ENCODE data around the gene MTNR1B.

Gene MTNR1B

DNA sequence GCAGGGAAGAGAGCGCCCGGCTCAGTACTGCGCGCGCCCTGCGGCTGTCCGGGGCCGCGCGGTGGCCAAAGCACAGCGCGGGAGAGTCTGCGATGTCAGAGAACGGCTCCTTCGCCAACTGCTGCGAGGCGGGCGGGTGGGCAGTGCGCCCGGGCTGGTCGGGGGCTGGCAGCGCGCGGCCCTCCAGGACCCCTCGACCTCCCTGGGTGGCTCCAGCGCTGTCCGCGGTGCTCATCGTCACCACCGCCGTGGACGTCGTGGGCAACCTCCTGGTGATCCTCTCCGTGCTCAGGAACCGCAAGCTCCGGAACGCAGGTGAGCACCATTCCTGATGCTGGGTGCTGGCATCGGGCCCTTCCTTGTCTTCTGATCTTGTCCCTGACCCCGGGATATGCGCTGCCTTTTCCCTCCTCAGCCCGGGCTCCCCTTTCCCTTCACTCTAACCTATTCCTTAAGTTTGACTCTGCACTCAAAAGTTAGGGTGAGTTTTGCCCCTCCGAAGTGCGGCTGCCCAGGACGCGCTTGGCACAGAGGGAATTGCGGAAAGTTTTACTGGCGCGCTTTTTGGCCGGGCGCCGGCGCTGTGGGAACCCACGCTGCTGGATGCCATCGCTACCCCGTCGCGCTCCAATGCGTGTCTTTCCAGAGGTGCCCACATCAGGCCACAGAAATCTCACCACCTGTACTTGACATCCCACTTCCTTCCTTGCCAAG is at the start of gene MTNR1B:
Gene MTNR1B, plus strand, starts transcription at position 18 of the 714 bp plus-strand sequence. Its CDS starts 75 bp downstream, at position 93.
- FAIRE-seq = no peak

DNA sequence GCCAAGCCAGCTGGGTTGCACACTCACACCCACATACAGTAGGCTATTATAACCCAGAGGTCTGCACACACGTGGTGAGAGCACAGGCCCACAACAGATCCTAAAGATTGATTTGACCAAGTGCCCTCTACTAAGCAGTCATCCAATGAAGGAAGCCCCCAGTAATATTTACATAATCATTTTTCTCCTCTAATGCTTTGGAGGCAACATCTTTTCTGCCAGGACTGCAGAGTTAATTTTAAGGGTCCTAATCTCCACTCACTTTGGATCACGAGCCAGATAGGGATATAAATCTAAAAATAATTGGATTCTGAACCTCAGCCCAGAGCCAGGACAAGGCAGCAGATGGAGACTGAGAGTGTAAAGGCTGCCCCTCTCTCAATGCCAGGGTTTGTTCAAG is 49.1 kb upstream of the MTNR1B start:
- no peak for FAIRE-seq

DNA sequence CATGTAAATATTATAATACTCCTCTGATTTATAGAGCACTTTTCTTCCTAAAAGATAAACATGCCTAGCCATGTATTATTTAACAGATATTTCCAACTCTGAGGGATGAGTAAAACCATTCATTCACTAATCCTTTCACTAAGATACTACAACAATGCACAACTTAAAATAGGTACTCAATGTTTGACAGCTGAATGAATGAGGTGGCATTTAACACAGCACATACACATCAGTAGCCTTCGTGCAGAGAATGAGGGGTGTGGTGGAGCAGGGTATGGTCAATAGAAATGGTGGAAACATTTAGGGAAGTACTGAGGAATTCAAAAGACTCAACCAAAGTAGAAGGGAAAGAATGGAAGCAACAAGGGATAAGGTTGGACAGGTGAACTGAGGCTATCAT is 46.7 kb upstream of the MTNR1B start:
- FAIRE-seq = no peak

DNA sequence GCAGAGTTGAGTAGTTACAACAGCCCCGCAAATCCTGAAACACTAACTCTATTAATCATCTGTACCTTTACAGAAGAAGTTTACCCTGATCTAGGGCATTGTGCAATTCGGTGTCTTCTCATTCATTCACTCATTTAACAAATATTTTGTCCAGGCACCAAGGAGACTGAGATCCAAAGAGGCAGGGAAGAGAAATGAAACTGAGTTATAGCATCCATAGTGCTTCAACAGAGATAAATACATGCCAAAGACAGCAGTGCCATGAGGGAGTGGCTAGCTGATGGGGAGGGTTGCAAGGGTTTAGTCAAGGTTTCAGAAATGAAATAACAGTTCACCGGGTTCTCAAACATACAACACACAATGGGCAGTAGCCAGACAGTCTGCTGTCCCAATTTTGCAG is 40.2 kb upstream of the MTNR1B start:
- no peak for FAIRE-seq

DNA sequence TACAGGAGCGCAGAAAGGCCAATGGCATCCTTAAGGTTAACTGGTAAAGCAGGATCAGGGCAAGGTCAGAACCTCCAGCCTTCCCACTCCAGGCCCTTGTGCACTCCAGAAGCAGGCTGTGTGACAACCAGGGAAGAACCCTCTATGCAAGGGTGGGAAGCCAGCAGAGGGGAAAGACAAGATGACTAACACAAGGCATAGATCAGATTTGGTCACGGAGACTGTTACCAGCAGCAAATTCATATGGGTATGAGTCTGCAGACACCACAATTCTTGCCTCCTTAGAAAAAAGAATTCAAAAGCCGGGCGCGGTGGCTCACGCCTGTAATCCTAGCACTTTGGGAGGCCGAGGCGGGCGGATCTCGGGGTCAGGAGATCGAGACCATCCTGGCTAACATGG is 39.8 kb upstream of the MTNR1B start:
- no peak for FAIRE-seq

DNA sequence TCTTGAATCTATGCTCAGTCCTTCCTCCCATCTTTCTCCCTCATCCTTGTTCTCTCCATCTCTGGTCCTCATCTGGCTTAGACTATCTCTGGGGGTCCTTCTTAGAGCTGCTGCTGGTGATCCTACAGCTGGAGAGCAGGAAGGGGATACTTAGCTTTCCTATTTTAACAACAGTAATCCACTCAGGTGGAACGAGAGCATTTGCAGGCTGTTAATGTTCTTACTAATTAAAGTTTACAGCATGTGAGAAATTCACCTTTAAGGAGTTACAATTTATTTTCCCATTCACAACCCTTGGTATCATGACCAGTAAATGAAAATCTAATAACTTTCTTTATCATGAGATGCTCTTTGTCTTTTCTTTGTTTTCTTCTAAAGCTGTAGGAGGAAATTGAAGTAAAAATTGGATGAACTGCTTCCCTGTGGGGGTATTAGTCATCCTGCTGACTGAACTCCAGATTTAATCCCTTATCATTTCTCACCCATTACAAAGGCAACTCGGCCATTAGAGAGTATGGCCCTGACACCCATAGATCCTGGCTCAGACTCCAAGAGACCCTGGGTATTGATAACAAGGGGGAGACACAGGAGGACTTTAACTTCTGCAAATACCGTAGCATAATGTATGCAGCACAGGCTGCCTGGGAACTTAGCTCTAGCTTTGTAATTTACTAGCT is 37.6 kb upstream of the MTNR1B start:
- no peak for FAIRE-seq

DNA sequence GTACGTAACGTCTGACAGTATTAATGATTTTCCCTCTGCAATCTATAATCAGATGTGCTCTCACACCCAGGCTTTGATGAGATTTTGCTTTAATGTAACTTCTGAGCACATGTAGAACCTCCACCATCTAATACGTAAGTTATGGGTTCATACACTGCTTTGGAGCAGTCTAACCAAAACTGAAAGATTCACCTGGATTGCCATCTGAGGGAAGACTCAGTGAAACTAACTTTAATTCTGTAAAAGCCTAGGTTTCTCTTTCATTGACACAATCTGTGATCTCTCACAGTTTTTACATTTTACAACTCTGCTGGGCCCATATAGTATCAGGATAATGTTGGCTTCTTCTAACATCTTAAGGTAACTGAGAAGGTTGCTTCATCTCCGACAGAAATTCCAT is 30.1 kb upstream of the MTNR1B start:
- FAIRE-seq = no peak

DNA sequence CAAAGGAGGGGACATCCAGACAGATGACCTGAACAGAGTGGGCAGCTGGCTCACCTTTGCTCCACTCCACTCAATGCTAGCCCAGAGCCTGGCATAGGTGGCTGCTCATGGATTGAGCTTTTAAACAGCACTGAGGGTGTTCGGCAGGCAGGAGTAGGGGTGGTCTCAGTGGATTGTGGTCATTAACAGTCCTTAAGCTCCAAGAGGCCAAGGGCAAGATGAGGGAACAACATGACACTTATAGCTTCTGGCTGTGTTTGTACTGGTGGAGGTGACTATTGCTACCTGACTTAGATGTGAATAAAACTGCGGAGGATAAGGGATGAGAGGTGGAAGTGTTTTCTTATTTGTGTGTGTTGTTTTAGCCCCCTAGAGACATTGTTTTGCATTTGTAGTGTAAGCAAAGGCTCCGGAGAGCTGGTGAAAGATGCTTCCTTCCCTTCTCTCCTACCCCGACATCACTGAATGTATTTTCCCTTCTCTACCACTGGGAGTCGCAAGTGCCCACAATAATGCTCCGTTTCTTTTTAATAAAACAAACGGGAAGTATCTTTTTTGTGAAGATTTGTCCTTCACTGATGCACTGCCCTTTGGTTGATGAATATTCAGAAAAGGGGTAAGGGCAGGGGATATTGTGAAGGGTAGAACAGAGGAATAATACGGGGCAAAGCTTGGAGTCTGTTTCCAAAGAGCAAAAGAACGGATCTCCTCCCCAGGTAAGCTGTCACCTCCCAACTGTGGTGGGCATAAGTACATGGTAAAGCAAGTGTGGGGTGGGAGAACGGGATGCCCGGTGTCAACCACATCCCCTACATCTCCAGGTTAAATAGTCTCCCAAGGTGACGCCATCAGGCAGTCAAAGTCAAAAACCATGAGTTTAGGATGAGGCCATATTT is 27.5 kb upstream of the MTNR1B start:
- no peak for FAIRE-seq

DNA sequence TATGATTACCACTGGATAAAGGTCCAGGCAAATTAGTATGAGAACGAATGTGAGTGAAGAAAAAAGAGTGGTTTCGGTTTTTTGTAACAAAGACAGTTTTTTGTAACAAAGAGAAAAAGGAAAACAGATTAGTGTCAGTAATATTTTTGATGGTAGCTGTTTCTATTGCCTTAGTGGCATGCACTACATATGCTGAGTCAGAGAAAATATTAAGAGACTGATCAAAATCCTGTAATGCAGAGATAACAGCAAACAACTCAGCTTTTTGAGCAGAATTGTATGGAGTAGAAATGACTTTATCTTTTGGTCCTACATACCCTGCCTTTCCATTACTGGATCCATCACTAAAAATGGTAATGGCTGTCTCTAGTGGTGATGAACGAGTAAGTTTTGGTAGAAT is 22.7 kb upstream of the MTNR1B start:
- no peak for FAIRE-seq

DNA sequence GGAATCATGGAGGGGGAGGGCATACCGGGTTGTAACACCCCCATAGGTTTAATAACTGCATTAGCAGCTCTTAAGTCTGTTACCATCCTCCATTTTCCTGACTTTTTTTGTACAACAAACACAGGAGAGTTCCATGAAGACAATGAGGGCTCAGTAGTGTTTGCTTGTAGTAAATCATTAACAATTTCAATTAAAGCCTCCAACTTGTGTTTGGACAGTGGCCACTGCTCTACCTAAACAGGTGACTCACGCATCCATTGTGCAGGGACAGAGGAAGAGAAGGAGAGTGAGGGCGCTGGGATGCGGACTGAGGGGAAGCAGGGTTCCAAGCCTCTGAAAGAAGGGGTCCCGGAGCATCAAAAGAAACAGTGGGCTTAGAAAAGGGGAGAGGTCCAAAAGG is 21.3 kb upstream of the MTNR1B start:
- no peak for FAIRE-seq

DNA sequence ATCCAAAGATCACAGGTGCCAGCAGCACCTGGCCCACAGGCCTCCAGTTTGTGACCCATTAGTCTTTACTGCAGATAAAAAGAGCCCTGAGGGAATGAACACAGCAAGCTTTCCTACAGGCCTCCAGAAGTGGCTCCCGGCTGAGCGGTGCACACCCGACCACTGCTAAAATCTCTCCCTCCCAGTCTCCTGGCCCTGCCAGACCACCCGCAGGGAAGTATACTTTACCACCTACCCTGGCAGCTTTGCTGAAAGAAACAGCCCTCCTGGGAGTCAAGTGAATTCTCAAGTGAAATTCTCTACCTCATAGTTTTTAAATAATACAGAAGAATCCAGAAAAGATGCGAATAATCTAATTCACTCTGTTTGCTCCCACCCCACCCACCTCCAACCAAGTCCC is 15.4 kb upstream of the MTNR1B start:
- no peak for FAIRE-seq

DNA sequence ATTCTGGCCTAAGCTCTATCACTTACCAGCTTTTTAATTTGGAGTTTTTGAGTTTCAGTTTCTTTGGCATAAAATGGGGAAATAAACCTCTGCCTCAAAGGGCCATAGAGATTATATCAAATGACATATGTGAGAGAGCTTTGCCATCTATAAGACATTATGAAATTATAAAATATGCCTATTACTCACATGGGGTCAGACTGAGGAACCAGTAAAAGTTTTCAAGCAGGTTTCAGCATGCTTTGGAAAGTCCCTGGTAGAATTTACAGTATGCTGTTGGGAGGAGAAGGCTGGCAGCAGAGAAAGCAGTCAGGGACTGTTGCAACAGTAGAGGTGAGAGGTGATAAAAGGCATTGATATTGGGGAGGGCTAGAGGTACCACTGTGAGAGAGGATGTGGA is 13.6 kb upstream of the MTNR1B start:
- FAIRE-seq = no peak

DNA sequence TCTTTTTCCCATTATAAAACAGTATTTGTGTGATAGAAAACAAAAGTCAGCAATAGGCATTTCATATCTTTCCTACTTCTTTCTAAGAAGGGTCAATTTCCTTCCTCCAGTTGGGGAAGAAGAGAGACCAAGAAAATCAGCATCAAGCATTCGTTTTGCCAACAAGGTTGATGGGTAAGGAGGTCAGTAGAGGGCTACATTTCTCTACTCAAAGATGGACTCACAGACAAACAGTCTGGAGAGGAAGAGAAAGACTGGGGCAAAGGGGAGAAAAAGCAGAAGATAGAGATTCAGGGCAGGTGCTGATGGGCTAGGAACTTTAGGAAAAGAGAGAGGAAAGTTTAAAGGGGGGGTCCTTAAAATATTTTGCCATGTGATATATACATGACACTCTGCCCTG is 8.6 kb upstream of the MTNR1B start:
- no peak for FAIRE-seq

DNA sequence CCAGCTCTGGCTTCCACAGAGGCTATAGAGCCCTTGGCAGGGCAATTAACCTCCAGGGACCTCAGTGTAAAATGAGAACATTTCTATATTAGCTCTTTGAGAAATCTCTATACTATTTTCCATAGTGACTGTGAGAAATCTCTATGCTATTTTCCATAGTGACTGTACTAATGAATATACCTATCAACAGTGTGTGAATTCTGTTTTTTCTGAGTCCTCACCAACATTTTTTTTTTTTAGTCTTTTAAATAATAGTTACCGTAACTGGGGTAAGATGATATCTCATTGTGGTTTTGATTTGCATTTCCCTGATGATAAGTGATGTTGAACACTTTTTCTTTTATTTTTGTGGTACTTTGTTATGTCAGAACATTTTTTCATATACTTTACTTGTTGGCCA is 7.0 kb upstream of the MTNR1B start:
- no peak for FAIRE-seq

DNA sequence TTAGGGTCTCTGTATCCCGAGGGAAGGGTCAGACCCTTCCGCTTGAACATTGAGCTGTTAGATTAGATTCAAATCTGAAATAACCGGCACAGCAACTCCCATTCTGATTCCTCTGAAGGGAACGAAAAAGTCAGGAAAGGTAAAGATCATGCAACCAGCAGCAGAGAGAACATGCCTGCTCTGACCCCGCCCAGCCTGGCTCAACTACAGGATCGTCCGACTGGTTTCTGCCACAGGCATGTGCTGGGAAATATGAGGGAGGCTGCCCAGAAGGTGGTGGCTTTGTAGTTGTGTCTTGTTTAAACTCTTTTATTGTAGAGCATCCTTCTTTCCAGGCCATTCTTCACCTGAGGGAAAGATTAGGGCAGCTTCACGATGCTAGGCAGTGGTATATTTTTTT is 5.0 kb upstream of the MTNR1B start:
- no peak for FAIRE-seq

DNA sequence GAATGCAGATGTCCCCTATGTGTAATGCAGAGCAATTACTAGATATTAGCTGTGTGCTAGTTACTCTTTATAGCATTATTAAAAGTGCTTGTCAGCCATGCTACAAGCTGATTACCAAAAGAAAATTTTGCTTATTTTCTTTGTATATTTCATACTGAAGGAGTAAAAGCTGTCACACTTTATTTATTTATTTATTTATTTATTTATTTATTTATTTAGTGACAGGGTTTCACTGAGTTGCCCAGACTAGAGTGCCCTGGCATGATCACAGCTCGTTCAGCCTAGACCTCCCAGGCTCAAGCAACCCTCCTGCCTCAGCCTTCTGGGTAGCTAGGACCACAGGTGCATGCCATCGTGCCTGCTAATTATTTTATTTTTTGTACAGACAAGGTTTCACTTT is 4.3 kb upstream of the MTNR1B start:
- FAIRE-seq = no peak

DNA sequence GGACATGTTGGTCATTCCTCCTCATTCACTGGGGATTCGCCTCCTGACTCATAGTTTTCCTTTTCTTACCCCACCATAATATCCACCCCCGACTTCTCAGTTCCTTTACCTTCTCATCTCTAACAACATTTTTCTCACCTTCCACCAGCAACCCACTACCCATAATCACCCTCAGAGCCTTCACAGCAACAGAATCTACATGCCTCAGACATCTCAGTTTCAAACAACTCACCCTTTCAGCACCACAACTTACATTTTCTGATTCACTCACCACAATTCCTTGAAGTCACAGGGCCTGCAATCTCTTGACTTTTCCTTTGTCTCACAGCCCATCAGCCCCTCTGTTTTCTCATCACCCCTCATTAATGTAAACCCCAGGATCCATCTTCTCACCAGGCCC is 2.3 kb upstream of the MTNR1B start:
- FAIRE-seq = no peak

DNA sequence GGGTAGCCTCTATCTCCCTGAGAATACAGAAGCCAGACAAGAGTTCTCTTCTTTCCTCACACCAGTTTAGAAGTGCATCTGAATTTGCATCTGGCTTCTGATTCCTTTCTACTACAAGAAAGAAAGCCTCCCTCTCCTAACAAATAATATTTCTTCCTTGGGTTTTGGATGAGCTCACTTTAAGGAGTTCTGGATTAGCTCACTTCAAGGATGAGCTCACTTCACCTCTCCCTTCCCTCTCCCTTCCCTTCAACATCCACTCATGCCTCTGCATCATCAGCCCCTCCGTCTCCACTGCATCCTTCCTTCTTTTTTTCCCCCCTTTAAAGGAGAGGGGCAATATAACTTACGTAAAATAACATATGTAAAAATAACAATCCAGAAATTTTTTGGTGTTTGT is 1.6 kb upstream of the MTNR1B start:
- FAIRE-seq = no peak

DNA sequence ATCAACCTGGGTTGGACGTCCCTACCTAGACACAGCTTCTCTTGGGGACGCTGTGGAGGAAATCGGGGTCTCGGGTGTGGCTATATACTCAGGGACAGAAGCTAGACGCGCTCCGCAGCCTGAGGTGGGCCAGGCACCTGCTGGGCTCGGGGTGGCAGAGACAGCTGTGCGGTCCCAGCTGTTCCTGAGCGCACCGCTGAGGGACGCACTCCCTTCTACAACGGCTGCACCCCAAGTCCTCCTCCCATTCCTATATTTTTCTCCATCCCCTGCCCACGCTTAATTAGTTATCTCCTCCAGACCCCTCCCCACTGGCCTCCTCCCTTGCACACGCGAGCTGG is 188 bp upstream of the MTNR1B start:
- FAIRE-seq = no peak

DNA sequence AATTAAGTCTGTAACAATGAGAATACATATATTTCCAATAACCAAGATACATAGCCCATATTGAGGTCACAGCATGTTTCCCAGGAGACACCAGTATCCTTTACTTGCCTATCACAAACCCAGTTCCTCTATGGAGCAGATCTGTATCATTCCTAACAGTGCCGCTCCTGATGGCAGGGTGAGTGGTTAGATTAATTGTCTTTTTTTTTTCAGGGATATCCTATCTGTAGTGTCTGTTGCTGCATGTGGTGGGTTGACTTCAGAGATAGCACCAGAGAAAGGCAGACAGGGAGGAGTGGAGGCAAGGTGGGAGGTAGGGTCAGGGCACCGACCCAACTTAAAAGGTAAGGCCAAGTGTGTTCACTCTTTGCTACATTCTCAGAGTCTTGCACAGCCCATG is 2.8 kb downstream of the MTNR1B start:
- no peak for FAIRE-seq

DNA sequence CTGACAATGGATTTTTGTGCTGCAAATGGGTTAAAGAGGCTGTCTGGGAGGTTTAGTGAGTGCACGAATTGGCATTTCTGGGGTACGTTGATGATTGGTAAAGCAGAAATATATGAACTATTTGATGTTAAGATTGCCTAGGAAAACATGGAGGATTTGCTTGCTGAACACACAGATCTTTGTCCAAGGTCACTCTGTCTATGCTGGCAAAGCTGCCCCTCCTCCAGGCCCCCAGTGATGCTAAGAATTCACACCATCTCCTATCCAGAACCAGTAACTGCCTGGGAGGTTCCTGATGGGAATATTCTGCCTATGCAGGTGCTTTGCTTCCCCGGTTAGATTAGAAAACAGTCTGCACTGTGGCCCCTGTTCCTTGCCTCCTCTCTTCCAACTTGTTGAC is 5.8 kb downstream of the MTNR1B start:
- no peak for FAIRE-seq

DNA sequence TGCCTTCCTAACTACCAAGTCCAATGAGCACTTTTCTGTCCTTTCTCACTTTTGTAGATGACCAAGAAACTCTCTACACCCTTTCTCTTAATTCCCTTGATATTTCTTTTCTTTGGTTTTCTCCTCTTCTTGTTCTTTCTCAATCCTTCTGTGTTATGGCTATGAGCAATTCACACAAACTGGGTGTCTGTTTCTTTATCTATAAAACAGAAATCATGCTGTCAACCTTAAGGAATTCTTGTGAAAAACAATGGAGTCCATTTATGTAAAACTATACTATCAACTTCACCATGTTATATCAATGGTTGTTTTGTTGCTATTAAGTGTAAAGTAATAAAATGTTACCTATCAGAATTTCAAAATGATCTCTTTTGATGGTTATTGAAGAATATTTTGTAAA is 7.2 kb downstream of the MTNR1B start:
- no peak for FAIRE-seq

DNA sequence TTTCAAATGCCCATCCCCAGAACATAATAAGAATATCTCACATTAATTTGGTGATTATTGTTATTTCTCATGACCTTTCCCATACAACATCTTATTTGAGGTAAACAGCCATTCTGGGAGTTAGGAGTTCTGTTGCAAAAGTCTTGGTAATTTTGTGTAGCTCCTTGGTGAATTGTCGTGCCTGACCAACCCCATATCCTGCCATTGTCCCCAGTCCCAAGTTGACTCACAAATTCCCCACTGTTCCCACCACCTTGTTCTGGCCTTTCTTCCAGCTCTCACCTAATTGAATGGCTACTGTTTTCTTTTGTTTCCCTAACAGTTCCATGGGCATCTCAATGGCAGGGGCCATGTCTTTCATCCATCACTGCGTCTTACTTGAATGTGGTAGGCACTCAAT is 8.0 kb downstream of the MTNR1B start:
- FAIRE-seq = no peak

All from colon (tissue), 2 donors.